ENCODE results near the gene POLR1E.

- TF ChIP-seq CTCF (conservative IDR thresholded peaks at IDR 0.05) (no peak), EZH2 (IDR thresholded peaks at IDR 0.05; ENCODE audit: low read depth) (no peak)
Observed at GRCh38 chr9:37468620-37469019, 17.1 kb upstream of the POLR1E start.
